ENCODE measurements around the gene OR52H1.

The OR52H1 gene

GRCh38 chr11:5581014-5581413 lies 32.7 kb upstream of the OR52H1 start:
- Histone ChIP-seq H3K79me2 (ENCODE audit: insufficient read depth, low read length) (no peaks in the 10 kb centered on the region), H3K9me2 (ENCODE audit: low read depth, low read length) (no peaks in the 10 kb centered on the region), H3K9ac (ENCODE audit: low read length) (no peak overlapping the region), H3K4me1 (ENCODE audit: insufficient read depth, low read length, severe bottlenecking) (no peaks in the 10 kb centered on the region), H3K4me2 (ENCODE audit: low read length) (no peak overlapping the region), H3K36me3 (ENCODE audit: insufficient read depth, low read length) (no peaks in the 10 kb centered on the region), H3F3A (ENCODE audit: insufficient read depth, low read length) (no peaks in the 10 kb centered on the region), H4K20me1 (ENCODE audit: insufficient read depth, low read length) (no peaks in the 10 kb centered on the region), H2AFZ (ENCODE audit: low read length) (no peak overlapping the region), H3K27me3 (ENCODE audit: insufficient read depth, low read length) (no peaks in the 10 kb centered on the region), H3K9me3 (ENCODE audit: low read length) (no peaks in the 10 kb centered on the region), H3K4me3 (ENCODE audit: low read depth, low read length, poor library complexity, severe bottlenecking) (no peak overlapping the region), H3K27ac (ENCODE audit: low read depth, low read length, poor library complexity, severe bottlenecking) (no peak overlapping the region)
- TF ChIP-seq CTCF (IDR thresholded peaks at IDR 0.05; ENCODE audit: low read length) (no peak), EZH2 (IDR thresholded peaks at IDR 0.05; ENCODE audit: borderline replicate concordance, low read length) (no peak)

GRCh38 chr11:5580577-5580976 lies 32.2 kb upstream of the OR52H1 start, which contains the start of gene OR52B6:
TSS of gene OR52B6 (plus strand) at chr11:5580877. CDS start at chr11:5580877, 0 bp downstream.
- no peaks in the 10 kb centered on the region for H3K27me3 ChIP-seq (ENCODE audit: insufficient read depth, low read length)
- H3K27ac ChIP-seq (ENCODE audit: low read depth, low read length, poor library complexity, severe bottlenecking) = no peak within 1 kb of the TSS
- no peaks in the 10 kb centered on the region for H3K9me2 ChIP-seq (ENCODE audit: low read depth, low read length)
- no peaks in the 10 kb centered on the region for H3K9me3 ChIP-seq (ENCODE audit: low read length)
- no peaks in the 10 kb centered on the region for H3F3A ChIP-seq (ENCODE audit: insufficient read depth, low read length)
- H3K4me3 ChIP-seq (ENCODE audit: low read depth, low read length, poor library complexity, severe bottlenecking) = no peak within 1 kb of the TSS
- no peak within 1 kb of the TSS for H2AFZ ChIP-seq (ENCODE audit: low read length)
- no peaks in the 10 kb centered on the region for H4K20me1 ChIP-seq (ENCODE audit: insufficient read depth, low read length)
- no peaks in the 10 kb centered on the region for H3K36me3 ChIP-seq (ENCODE audit: insufficient read depth, low read length)
- no peaks in the 10 kb centered on the region for H3K4me1 ChIP-seq (ENCODE audit: insufficient read depth, low read length, severe bottlenecking)
- no peak within 1 kb of the TSS for H3K4me2 ChIP-seq (ENCODE audit: low read length)
- no peak for TF ChIP-seq EZH2 (IDR thresholded peaks at IDR 0.05; ENCODE audit: borderline replicate concordance, low read length)
- TF ChIP-seq CTCF (IDR thresholded peaks at IDR 0.05; ENCODE audit: low read length) = no peak
- no peaks in the 10 kb centered on the region for H3K79me2 ChIP-seq (ENCODE audit: insufficient read depth, low read length)
- no peak within 1 kb of the TSS for H3K9ac ChIP-seq (ENCODE audit: low read length)

DNA sequence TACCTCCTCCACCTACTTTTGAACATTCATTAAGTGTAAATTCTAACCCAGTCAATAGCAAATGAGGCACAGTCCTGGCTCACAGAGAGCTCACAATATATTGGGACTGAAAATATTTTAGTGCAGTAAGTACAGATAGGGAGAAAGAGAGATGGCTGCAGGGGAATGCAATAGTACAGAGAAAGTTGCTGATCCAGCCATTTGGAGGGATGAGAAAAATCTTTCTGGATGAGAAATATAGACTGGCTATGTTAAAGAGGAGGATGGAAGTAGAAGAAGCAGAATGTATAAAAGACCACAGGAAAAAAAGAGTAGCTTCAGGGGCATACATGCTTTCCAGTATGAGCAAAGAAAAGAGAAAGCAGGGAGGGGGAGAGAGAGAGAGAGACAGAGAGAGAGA lies 28.8 kb upstream of the OR52H1 start:
- Histone ChIP-seq H3K4me2 (ENCODE audit: low read length) (no peak overlapping the region), H3K79me2 (ENCODE audit: insufficient read depth, low read length) (no peaks in the 10 kb centered on the region), H3K9me2 (ENCODE audit: low read depth, low read length) (no peaks in the 10 kb centered on the region), H3K9ac (ENCODE audit: low read length) (no peak overlapping the region), H3K36me3 (ENCODE audit: insufficient read depth, low read length) (no peaks in the 10 kb centered on the region), H3K4me3 (ENCODE audit: low read depth, low read length, poor library complexity, severe bottlenecking) (no peak overlapping the region), H3F3A (ENCODE audit: insufficient read depth, low read length) (no peaks in the 10 kb centered on the region), H3K27me3 (ENCODE audit: insufficient read depth, low read length) (no peaks in the 10 kb centered on the region), H3K4me1 (ENCODE audit: insufficient read depth, low read length, severe bottlenecking) (no peaks in the 10 kb centered on the region), H3K27ac (ENCODE audit: low read depth, low read length, poor library complexity, severe bottlenecking) (no peak overlapping the region), H4K20me1 (ENCODE audit: insufficient read depth, low read length) (no peaks in the 10 kb centered on the region), H3K9me3 (ENCODE audit: low read length) (no peaks in the 10 kb centered on the region), H2AFZ (ENCODE audit: low read length) (no peak overlapping the region)
- no peak for TF ChIP-seq EZH2 (IDR thresholded peaks at IDR 0.05; ENCODE audit: borderline replicate concordance, low read length)
- no peak for TF ChIP-seq CTCF (IDR thresholded peaks at IDR 0.05; ENCODE audit: low read length)
